GM20000 (cell line): Measurements from ENCODE around the gene FOXQ1.

Experiments
- DNase-seq: peaks from one replicate; pipeline ENCODE4 v3.0.0; 2012; ENCODE audit warnings: low spot score
- CTCF ChIP-seq: IDR thresholded peaks from 2 replicates; pipeline ENCODE4 v1.5.1; 2012; ENCODE audit warnings: mild to moderate bottlenecking, control low read depth; ENCODE audit errors: extremely low read depth, missing control alignments

FOXQ1 gene

GRCh38 chr6:1267057-1267732 is 44.7 kb upstream of the FOXQ1 start:
- no peak for TF ChIP-seq CTCF
- DNase-seq, result no peak

- no peak for DNase-seq
- no peak for TF ChIP-seq CTCF
Measured at GRCh38 chr6:1267790-1268762, 43.8 kb upstream of the FOXQ1 start.

- no peak for DNase-seq
- TF ChIP-seq CTCF, result no peak
Measured at GRCh38 chr6:1271071-1271763, 40.7 kb upstream of the FOXQ1 start.

- no peak for TF ChIP-seq CTCF
- DNase-seq, result no peak
Measured at GRCh38 chr6:1278061-1278720, 33.7 kb upstream of the FOXQ1 start.

- DNase-seq, result no peak
- TF ChIP-seq CTCF, result no peak
Measured at GRCh38 chr6:1279065-1279464, 32.8 kb upstream of the FOXQ1 start.

- no peak for TF ChIP-seq CTCF
- DNase-seq, result no peak
Measured at GRCh38 chr6:1280666-1281300, 31.1 kb upstream of the FOXQ1 start.
